BLaER1 (cell line): Measurements from ENCODE around the gene NPTN.

Experiments used
- H3K27ac ChIP-seq: shearing (Covaris generic); formaldehyde crosslinking; 2 replicates; pipeline ENCODE4 v1.8.1; 2022
- H3K27me3 ChIP-seq: shearing (Covaris generic); formaldehyde crosslinking; 2 replicates; pipeline ENCODE4 v1.8.1; 2022
- H3K36me3 ChIP-seq: shearing (Covaris generic); formaldehyde crosslinking; 2 replicates; pipeline ENCODE4 v1.8.1; 2022
- H3K4me1 ChIP-seq: shearing (Covaris generic); formaldehyde crosslinking; 2 replicates; pipeline ENCODE4 v1.8.1; 2022
- H3K4me2 ChIP-seq: shearing (Covaris generic); formaldehyde crosslinking; 2 replicates; pipeline ENCODE4 v1.8.1; 2022
- H3K4me3 ChIP-seq: shearing (Covaris generic); formaldehyde crosslinking; 2 replicates; pipeline ENCODE4 v1.8.1; 2022
- H3K9ac ChIP-seq: shearing (Covaris generic); formaldehyde crosslinking; 2 replicates; pipeline ENCODE4 v1.8.1; 2022
- H3K9me3 ChIP-seq: shearing (Covaris generic); formaldehyde crosslinking; 2 replicates; pipeline ENCODE4 v1.8.1; 2022
- H4K20me1 ChIP-seq: shearing (Covaris generic); formaldehyde crosslinking; 2 replicates; pipeline ENCODE4 v1.8.1; 2022
- Cebpa-rat ChIP-seq: shearing (Covaris generic); IDR thresholded peaks from 2 replicates; pipeline ENCODE4 v1.8.1; 2022

The NPTN gene

DNA sequence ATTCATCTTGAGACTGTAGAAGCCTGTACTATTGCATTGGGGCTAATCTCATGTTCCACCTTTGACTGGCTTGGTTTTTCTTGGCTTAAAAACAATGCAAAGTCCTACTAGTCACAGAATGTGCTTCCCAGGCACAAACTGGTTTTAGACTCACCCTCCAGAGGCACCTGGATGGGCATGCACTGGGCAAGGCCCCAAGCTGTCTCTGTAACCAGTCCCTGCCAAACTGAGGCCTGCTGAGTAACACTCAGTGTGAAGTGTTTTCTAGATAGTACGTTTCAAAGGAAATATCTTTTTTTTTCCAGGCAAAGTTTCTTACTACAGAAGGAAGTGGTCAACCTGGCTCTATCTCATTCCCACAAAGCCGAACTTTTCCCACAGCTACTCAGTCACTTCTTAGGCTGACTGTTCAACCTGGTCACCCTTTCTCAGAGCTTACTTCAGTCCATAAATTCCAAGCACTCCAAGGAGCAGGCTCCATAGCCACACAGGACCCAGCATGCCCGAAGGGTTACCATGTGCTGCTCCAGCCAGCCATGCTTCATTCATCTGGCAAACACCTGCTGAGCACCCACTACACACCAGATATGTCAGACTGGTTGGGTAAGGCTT, 57.4 kb downstream of the NPTN start:
- H4K20me1 ChIP-seq, result peaks cover under 1% of the 10 kb centered on the region; the same call in 1 of the 2 replicates
- no peaks in the 10 kb centered on the region for H3K4me1 ChIP-seq
- no peak overlapping the region for H3K4me3 ChIP-seq
- H3K27me3 ChIP-seq, result no peaks in the 10 kb centered on the region
- H3K36me3 ChIP-seq, result peaks cover 94% of the 10 kb centered on the region
- no peak overlapping the region for H3K4me2 ChIP-seq
- H3K9me3 ChIP-seq, result no peaks in the 10 kb centered on the region
- H3K27ac ChIP-seq, result no peak overlapping the region
- TF ChIP-seq Cebpa-rat, result no peak
- no peak overlapping the region for H3K9ac ChIP-seq

DNA sequence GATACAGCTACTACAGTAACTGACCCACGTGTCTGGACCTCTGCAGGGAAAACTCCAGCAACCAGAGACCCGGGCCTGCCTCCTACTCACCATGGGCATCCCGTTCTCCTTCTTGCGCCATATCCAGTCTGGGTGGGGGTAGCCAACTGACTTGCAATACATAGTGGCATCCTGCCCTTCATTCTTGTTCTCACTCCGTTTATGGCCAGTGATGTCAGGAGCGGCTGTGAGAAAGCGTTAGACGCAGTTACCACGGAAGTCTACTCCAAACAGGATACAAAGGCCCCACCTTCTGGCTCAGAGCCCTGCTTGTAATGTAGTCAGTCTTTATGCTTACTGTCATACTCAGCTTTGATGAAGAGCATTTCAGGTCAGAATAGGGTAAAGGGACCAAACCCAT, 59.6 kb downstream of the NPTN start:
- Histone ChIP-seq H3K9ac (no peak overlapping the region), H3K36me3 (peaks cover 99% of the 10 kb centered on the region), H3K4me3 (no peak overlapping the region), H4K20me1 (no peaks in the 10 kb centered on the region), H3K27ac (no peak overlapping the region), H3K27me3 (no peaks in the 10 kb centered on the region), H3K4me2 (no peak overlapping the region), H3K9me3 (no peaks in the 10 kb centered on the region), H3K4me1 (no peaks in the 10 kb centered on the region)
- TF ChIP-seq Cebpa-rat, result no peak

DNA sequence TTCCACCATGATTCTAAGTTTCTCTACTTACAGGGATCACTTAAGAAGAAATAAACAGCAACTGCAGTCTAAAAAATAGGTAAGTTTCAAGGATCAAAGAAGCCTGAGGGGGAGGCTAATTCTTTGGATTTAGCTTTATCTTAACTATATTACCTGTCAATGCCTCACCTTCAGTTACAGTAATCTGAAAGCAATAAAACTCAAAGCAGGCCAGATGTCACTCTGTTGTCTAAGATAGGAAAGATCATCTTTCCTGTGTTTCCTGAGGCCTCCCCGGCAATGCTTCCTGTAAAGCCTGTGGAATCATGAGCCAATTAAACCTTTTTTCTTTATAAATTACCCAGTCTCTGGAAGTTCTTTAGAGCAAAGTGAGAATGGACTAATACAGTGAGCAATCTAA, 60.2 kb downstream of the NPTN start:
- Histone ChIP-seq H3K9me3 (no peaks in the 10 kb centered on the region), H3K4me3 (no peak overlapping the region), H3K36me3 (peaks cover 99% of the 10 kb centered on the region), H3K27ac (no peak overlapping the region), H3K9ac (no peak overlapping the region), H3K27me3 (no peaks in the 10 kb centered on the region), H3K4me1 (no peaks in the 10 kb centered on the region), H4K20me1 (no peaks in the 10 kb centered on the region), H3K4me2 (no peak overlapping the region)
- TF ChIP-seq Cebpa-rat, result no peak

DNA sequence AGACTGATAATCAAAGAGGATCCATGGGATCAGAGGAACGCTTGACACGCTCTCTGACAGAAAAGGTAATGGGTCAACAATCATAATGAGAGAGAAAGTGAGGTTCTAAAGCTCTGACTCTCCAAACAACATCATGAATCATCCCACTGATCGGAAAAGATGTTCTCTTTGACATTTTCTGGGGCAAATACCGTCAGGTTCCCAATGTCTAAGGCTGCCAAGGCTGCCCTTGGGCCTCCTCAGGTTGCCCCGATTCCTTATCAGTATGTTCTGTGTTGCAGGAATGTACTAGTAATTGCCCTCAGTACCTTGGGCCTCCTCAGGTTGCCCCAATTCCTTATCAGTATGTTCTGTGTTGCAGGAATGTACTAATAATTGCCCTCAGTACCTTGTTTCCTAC, 60.9 kb downstream of the NPTN start:
- Histone ChIP-seq H4K20me1 (0 out of 2 replicates have a peak, but pooled peaks cover 4% of the 10 kb centered on the region), H3K27ac (no peak overlapping the region), H3K36me3 (peaks cover 99% of the 10 kb centered on the region), H3K4me2 (no peak overlapping the region), H3K9me3 (no peaks in the 10 kb centered on the region), H3K9ac (no peak overlapping the region), H3K4me3 (no peak overlapping the region), H3K27me3 (no peaks in the 10 kb centered on the region), H3K4me1 (no peaks in the 10 kb centered on the region)
- TF ChIP-seq Cebpa-rat, result no peak

DNA sequence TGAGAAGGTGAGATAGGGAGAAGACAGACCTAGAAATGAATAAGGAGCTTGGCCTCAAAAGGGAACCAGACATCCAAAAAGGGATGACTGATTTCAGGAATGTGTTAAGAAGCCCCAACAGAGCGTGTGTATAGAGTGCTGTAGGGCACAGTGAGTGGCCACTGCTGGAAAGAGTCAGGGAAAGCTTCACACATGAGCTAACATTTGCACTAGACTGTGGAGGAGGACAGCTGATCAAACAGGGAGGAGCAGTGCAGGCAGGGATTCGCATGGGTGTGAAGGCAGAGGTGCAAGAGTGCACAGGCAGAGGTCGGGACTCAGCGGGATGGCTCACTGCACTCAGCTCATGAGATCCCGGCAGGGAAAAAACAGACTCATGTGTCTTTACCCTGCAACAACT, 61.8 kb downstream of the NPTN start:
- no peak overlapping the region for H3K27ac ChIP-seq
- H3K4me2 ChIP-seq, result no peak overlapping the region
- H3K4me1 ChIP-seq, result no peaks in the 10 kb centered on the region
- no peak for TF ChIP-seq Cebpa-rat
- 0 out of 2 replicates have a peak, but pooled peaks cover 4% of the 10 kb centered on the region for H4K20me1 ChIP-seq
- no peak overlapping the region for H3K9ac ChIP-seq
- peaks cover 98% of the 10 kb centered on the region for H3K36me3 ChIP-seq
- H3K27me3 ChIP-seq, result no peaks in the 10 kb centered on the region
- no peaks in the 10 kb centered on the region for H3K9me3 ChIP-seq
- no peak overlapping the region for H3K4me3 ChIP-seq

DNA sequence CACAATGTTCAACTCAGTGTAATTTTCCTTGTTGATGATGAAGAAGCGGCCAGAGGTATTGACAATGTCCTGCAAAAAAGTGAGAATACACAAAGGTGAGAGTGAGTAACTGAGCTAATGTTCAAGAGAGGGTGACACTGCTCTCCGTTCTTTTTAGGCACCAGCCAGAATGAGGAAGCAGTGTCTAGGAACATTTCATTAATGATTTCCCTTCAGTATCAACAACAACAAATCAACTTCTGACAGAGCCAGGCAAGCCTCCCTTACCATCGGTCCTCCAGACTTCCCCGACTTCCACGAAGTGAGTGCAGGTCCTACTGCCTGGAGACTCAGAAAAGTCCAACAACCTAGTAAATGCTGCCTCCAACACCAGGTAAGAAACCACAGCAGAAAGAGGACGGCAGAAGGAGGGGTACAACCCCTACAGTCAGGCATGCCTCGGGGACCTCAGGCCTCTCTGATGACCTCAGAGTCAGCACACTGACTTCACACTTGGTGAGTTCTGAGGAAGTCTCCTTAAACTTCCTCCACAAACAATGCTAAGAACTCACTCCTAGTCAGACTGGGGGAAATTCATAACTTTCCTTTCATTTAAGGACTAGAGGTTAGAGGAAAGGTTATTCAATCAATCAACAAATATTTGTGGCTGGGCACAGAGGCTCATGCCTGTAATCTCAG, 62.7 kb downstream of the NPTN start:
- Histone ChIP-seq H3K27me3 (no peaks in the 10 kb centered on the region), H3K9me3 (no peaks in the 10 kb centered on the region), H4K20me1 (0 out of 2 replicates have a peak, but pooled peaks cover 10% of the 10 kb centered on the region), H3K9ac (no peak overlapping the region), H3K27ac (no peak overlapping the region), H3K4me3 (no peak overlapping the region), H3K4me2 (no peak overlapping the region), H3K36me3 (peaks cover 98% of the 10 kb centered on the region), H3K4me1 (no peaks in the 10 kb centered on the region)
- TF ChIP-seq Cebpa-rat, result no peak

DNA sequence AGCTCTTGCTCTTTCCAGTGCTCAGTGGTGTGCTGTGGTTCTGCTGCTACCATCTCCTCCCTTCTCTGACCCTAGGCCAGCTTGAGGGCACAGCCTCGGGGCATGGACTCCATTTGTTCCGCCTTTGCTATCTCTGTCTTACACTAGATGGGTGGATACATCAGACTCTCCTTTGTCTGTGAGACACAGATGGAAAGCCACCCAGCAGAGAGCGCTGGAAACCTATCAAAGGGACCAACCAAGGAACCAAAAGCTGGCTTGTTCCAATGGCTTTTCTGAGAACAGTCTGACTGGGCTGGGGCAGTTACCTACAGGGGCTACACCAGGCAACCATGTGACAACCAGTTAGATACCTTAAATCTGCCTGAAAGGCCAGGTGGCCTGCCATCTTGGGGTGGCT, 63.8 kb downstream of the NPTN start:
- Histone ChIP-seq H3K4me3 (no peak overlapping the region), H3K4me1 (peaks cover 6% of the 10 kb centered on the region; the same call in 1 of the 2 replicates), H3K9ac (no peak overlapping the region), H3K36me3 (peaks cover 98% of the 10 kb centered on the region), H4K20me1 (peaks cover 21% of the 10 kb centered on the region; the same call in 1 of the 2 replicates), H3K27ac (no peak overlapping the region), H3K9me3 (no peaks in the 10 kb centered on the region), H3K27me3 (no peaks in the 10 kb centered on the region), H3K4me2 (no peak overlapping the region)
- no peak for TF ChIP-seq Cebpa-rat

DNA sequence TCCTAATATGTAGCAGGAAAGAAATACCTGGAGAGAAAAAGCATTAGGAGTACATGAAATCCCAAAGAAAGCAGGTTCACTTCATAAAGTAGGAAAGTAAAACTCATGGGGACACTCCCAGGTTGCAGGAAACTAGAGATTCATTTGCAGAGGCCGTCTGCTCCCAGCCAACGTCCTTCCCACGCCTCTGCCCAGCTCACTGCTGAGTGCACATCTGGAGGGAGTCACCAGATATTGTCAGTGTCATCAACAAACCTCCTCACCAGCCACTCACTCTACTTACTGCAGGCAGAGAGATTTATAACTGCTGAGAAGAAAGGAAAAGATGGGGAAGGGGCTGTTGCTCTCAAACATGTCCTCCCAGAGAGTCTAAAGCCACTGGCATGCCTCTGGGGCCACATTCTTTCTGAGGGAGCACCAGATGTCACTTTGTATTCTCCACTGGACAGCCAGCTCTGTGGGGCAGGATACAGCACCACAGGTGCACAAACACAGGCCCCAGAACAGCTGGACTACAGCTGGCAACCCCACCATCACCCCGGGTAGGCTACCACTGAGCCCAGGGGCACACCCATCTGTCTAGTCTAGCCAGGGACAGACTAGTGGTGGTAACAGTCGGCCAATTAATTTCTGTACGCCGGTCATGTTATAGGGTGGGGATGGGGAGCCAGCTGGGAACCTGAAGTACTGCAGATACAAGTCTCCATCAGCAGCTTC, 64.5 kb downstream of the NPTN start:
- no peak for TF ChIP-seq Cebpa-rat
- H3K9me3 ChIP-seq, result no peaks in the 10 kb centered on the region
- peaks cover 27% of the 10 kb centered on the region; the same call in 1 of the 2 replicates for H4K20me1 ChIP-seq
- H3K4me3 ChIP-seq, result no peak overlapping the region
- no peaks in the 10 kb centered on the region for H3K27me3 ChIP-seq
- H3K4me1 ChIP-seq, result peaks cover 9% of the 10 kb centered on the region; the same call in 1 of the 2 replicates
- H3K9ac ChIP-seq, result no peak overlapping the region
- no peak overlapping the region for H3K4me2 ChIP-seq
- peaks cover 98% of the 10 kb centered on the region for H3K36me3 ChIP-seq
- no peak overlapping the region for H3K27ac ChIP-seq

DNA sequence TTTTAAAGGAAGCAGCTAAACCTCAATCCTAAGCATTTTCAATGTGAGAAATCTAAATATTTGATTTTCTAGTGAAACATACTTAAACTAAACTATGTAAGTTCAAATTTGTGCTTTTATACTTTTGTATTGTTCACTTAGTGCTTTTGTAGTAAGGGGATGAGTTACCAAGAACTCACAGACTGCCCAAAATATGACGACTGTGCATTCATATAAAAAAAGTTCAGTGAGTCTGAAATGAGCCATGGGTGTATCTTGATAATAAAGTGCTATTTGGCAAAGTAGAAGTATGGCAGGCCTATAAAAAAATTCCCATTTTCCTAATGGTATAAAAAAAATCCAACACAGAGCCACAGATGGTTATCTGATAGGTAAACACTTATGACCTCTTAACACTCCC, 66.2 kb downstream of the NPTN start:
- Histone ChIP-seq H3K4me1 (peaks cover 9% of the 10 kb centered on the region; the same call in 1 of the 2 replicates), H4K20me1 (peaks cover 31% of the 10 kb centered on the region; the same call in 1 of the 2 replicates), H3K9ac (no peak overlapping the region), H3K4me2 (no peak overlapping the region), H3K36me3 (peaks cover 98% of the 10 kb centered on the region), H3K27ac (no peak overlapping the region), H3K27me3 (no peaks in the 10 kb centered on the region), H3K9me3 (no peaks in the 10 kb centered on the region), H3K4me3 (no peak overlapping the region)
- no peak for TF ChIP-seq Cebpa-rat

DNA sequence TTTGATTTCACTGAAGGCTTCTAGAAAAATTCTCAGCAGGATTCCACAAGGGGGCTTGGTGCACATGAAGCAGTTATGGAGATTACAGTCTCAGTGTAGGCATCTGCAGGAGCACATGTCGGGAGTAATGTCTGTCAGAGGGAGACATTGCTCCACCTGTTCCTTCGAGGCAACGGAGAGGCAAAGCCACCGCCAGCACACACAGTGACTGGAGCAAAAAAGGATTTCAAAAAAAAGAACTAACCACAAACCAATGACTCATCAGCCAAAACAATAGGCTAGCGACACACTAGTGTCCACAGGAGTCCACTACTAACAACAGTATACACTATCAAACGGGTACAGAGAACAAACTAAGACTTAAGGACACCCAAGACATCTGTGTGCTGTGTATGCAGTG, 68.9 kb downstream of the NPTN start:
- no peak for TF ChIP-seq Cebpa-rat
- H3K4me1 ChIP-seq, result peaks cover 20% of the 10 kb centered on the region
- H3K36me3 ChIP-seq, result peaks cover 86% of the 10 kb centered on the region
- peaks cover 31% of the 10 kb centered on the region; the same call in 1 of the 2 replicates for H4K20me1 ChIP-seq
- H3K27ac ChIP-seq, result no peak overlapping the region
- H3K4me2 ChIP-seq, result peak overlapping the region; percentile 5; the same call in 1 of the 2 replicates
- H3K9me3 ChIP-seq, result no peaks in the 10 kb centered on the region
- no peaks in the 10 kb centered on the region for H3K27me3 ChIP-seq
- H3K9ac ChIP-seq, result 0 out of 2 replicates have a peak overlapping the region, but pooled peaks have one; percentile 18
- no peak overlapping the region for H3K4me3 ChIP-seq
